RCC 7860 (cell line): ENCODE results near the gene CCDC178.

ENCODE experiments used
- DNase-seq: peaks from one replicate; pipeline ENCODE4 v3.0.0-alpha.2; 2015; ENCODE audit warnings: low spot score
- FAIRE-seq: peaks from 2 replicates; lab custom pipeline; 2012; peaks lifted over from hg19 to GRCh38; lab: Jason Lieb, UNC

CCDC178 gene

DNA sequence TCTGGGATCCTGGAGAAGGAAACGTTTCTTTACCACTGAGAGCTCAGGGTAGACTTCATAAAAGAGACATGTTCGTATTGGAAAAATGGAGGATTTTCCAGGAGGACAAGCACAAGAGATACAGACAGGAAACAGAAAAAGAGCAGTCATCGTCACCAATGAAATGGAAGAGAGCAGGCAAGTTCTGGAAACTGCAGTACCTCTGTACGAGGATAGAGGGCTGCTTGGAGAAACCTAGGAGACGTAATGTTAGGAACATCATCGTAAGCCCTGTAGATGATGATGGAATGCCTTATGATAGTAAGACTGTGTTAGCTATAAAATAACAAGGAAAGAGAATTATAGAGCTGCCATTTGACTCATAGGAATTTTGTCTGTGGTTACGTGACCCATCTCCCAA is 546.6 kb downstream of the CCDC178 start:
- FAIRE-seq = no peak
- DNase-seq = no peak

- FAIRE-seq = no peak
- no peak for DNase-seq
These were observed 548.7 kb downstream of the CCDC178 start for GRCh38 chr18:32891797-32892196.

- DNase-seq (no peak), FAIRE-seq (no peak)
These were observed 549.4 kb downstream of the CCDC178 start for GRCh38 chr18:32891130-32891529.

DNA sequence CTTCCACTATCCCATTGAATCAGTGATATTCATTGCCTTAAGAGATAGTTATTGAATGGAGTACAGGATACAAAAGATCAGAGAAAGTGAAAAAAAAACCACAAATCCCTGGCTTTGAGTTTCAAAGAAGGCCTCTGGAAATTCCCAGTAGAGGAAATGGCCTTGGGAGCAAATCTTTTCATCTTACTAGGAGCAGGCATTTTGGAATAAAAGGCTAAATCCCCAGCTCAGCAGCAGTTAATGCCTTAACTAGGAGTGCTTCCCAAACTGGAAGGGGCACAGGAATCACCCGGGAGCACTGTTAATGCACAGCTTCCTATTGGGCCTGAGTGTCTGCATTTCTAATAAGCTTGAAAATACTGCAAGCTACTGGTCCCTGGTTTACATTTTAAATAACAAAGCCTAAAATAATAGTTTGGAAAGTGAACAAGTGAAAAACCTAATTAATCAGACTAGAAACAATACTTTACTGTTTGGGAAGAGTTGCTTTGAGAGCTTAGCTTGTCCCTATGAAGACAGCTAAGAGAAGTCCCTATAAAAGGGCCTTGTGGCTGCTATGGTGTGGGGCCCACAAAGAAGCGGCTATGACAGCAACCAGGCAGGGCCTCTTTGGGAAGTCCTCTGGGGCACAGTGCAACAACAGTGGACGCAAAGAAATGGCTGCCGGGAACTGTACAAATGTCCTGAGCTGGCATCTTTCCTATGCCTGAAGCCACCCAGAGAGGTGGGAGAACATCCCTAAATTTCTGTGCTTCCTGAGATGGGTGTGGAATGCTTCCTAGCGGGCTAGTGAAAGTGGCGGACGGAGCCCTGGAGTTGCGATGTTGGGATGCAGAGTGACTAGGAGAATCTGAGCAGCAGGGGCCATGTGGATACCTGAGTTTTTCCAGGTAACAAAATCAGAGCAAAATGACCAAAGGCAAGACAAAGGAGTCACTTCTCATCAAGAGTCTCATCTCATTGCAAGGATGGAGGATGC is 550.6 kb downstream of the CCDC178 start:
- no peak for FAIRE-seq
- no peak for DNase-seq

DNA sequence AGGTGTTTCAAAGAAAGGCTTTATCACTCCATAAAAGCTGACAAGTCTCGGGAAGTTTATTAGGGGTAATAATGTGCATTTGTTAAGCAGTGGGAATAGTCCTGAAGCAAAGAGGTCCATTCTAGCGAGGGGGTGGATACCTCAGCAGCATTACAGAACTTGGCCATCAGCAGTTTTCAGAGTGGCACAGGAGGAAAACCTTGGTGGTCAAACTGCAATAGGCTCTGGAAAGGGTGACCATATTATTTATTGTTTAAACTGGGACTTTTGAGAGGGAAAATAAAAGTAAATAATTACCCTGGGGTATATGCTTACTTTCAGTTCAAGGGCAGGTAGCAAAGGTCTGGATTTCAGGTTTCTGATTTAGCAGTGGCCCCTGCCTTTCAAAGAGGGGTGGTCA is 552.2 kb downstream of the CCDC178 start:
- DNase-seq (no peak), FAIRE-seq (no peak)
